HCT116 (cell line): ENCODE results near the gene FBXL13.

Source experiments
- EZH2phosphoT487 ChIP-seq: fragments of 200-600 bp; IDR thresholded peaks from 2 replicates; pipeline ENCODE4 v1.6.1; 2018; ENCODE audit warnings: antibody characterized with exemption, borderline replicate concordance
- POLR2A ChIP-seq: IDR thresholded peaks from 2 replicates; pipeline ENCODE4 v1.7.0; 2011; ENCODE audit warnings: borderline replicate concordance; ENCODE audit not compliant: insufficient read depth, insufficient read length; ENCODE audit errors: extremely low read depth

- TF ChIP-seq POLR2A (no peak), EZH2phosphoT487 (no peak)
Observed at GRCh38 chr7:102985176-102985783, 89.3 kb downstream of the FBXL13 start.
